ENCODE data around the gene ABL1.

The ABL1 gene

GRCh38 chr9:130861372-130862180 lies 26.5 kb downstream of the ABL1 start:
- no peak for TF ChIP-seq CTCF (IDR thresholded peaks at IDR 0.05)

- TF ChIP-seq CTCF (IDR thresholded peaks at IDR 0.05) = no peak
These were observed 27.2 kb downstream of the ABL1 start for GRCh38 chr9:130862217-130862616.

GRCh38 chr9:130862747-130863146 lies 27.7 kb downstream of the ABL1 start:
- TF ChIP-seq CTCF (IDR thresholded peaks at IDR 0.05) = no peak

GRCh38 chr9:130864541-130864940 lies 29.5 kb downstream of the ABL1 start:
- TF ChIP-seq CTCF (IDR thresholded peaks at IDR 0.05) = no peak

GRCh38 chr9:130865921-130866320 lies 30.9 kb downstream of the ABL1 start:
- no peak for TF ChIP-seq CTCF (IDR thresholded peaks at IDR 0.05)

- TF ChIP-seq CTCF (IDR thresholded peaks at IDR 0.05) = peak; percentile 99
These were observed 31.5 kb downstream of the ABL1 start for GRCh38 chr9:130866474-130866965.

- no peak for TF ChIP-seq CTCF (IDR thresholded peaks at IDR 0.05)
These were observed 32.5 kb downstream of the ABL1 start for GRCh38 chr9:130867556-130867955.
